Renal cortical epithelial cell (primary cell): ENCODE results near the gene KCTD16. TPM values are rescaled to one million over a fixed set of nuclear protein-coding genes. Genes with fewer than 3 reads are reported as not detected.

ENCODE experiments used
- DNase-seq: peaks from one replicate; pipeline ENCODE4 v3.0.0-alpha.2; 2011; ENCODE audit warnings: low read depth
- total RNA-seq: library from RNA; depleted of rRNA; stranded (reverse); fragments of >200 nt; gene quantifications from 2 replicates; pipeline ENCODE4 v1.2.3, GENCODE V29; 2014

Gene KCTD16
- total RNA-seq, 1 donor from 2014 or later, result 1.1 TPM

- no peak for DNase-seq
These were observed 360.5 kb downstream of the KCTD16 start for GRCh38 chr5:144531188-144531587.

Other genes with a start within 250 kb of the KCTD16 start
- 120 and 123 TPM in 2 replicates for gene YIPF5, start 214 bp upstream of the KCTD16 start, total RNA-seq